GM12873 (cell line): ENCODE results near the gene C2orf72.

ENCODE experiments used
- CTCF ChIP-seq: IDR thresholded peaks from 2 replicates; pipeline ENCODE4 v1.5.1; 2012; ENCODE audit warnings: low read depth, mild to moderate bottlenecking, moderate library complexity, low read length, control low read depth; ENCODE audit not compliant: insufficient read depth; ENCODE audit errors: missing control alignments

Gene C2orf72

GRCh38 chr2:231030725-231031124 lies 6.6 kb upstream of the C2orf72 start:
- no peak for TF ChIP-seq CTCF

DNA sequence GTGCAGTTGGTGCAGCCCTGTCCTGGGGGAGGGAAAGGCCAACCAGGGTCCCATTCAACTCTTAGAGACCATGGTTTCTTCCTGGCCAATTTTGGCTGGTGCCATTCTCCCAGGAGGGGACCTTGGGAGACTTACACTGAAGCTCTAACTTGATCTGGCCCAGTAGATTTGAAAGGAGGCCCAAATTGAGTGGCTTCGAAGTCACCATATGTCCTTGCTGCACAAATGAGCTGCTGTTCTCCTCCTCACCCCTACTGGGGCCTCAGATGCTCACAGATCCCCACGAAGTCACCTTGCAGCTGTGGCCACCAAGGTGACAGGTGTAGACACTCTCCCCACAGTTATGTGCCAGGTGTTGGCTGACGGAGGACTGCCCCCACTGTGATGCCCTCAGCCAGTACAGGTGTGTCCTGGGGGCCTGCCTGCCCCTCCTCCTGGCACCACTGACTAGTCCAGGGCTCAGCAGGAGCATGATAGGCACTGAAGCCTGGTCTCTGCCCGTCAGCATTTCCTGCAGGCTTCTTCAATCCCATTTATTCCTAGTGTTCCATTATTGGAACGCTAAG lies 4.7 kb upstream of the C2orf72 start:
- TF ChIP-seq CTCF = no peak

DNA sequence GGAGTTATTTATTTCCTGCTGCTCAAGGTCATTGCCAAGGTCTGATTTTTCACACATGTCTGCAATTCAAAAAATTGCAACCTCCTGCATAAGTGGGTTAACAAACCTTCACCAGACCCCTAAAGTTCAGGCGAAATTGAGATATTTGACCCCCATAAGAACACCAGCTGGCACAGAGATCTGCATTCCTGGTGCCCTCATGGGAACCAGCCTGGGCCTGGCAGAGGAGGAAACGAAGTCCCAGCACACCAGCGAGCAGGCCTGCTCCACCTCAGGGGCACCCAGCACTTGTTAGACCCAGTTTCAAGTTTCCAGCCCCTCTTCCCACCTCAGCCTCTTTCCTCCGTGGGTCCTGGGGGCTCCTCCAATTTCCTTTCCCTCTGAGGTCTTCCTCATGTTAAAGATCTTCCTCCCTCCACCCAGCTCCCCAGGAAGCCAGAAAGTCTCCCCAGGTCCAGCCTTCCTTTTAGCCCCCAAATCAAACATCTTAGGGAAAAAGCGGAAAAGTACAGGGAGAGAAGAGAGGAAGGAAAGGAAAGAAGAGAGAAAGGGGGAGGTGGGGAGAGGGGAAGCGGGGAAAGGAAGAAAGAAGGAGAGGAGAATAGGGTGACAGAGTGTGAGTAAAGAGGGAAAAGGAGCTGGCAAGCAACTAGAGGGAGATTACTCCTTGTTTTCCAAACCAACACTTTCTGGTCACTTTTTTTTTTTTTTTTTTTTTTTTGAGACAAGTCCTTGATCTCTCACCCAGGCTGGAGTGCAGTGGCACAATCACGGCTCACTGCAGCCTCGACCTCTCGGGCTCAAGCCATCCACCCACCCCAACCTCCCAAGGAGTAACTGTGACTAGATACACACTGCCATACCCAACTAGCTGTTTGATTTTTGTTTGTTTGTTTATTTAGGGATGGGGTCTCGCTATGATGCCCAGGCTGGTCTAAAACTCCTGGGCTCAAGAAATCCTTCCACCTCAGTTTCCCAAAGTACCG lies 3.9 kb upstream of the C2orf72 start:
- no peak for TF ChIP-seq CTCF

DNA sequence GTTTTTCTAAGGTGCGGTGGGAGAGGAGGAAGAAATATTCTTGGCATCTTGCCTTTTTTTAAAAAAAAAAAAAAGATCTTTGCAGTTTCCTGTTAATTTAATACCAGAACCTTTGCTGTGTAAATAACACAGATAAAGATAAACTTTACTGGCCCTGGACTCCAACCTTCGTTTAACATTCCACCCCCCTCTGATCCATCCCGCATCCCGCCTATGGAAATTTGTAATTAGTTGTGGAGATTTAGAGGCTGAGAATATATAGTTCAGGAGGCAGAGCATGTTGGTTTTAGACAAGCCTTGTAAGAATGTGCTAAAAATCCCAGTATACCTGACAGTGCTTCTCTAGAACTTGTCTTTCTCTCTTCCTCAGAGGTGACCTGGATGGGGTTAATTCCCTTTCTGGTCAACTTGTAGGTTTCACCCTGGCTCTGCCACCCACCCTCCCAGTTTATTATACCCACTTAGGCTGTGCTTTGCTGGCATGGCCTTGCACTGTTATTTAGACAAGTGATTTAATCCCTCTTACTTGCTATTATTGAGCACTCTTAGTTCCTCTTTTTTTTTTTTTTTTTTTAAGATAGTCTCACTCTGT lies 2.9 kb upstream of the C2orf72 start:
- TF ChIP-seq CTCF = no peak

DNA sequence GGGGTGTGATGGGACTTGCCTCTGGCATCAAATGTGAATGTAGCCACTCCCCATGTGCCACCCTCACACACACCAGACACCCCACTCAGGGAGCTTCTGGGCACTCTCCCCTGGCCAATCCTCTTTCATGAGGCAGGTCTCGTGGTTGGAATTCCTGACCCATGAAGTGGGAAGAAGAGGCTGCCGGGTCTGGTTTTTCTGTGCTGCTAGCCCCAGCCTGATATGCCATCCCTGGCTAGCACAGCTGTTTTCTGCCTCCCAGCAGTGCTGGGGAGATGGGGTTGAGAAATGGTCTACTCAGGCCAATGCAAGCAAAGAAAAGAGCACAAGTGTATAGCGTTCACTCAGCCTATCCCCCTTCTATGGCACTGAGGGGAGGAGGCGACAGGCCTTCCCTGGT lies 1.2 kb upstream of the C2orf72 start:
- TF ChIP-seq CTCF = no peak

- no peak for TF ChIP-seq CTCF
Measured at GRCh38 chr2:231036578-231037106, 681 bp upstream of the C2orf72 start.
